Spleen (tissue), 7 donors: ENCODE measurements around the gene PNKD.

Experiments
- POLR2A ChIP-seq, 3 donors: fragments of 450-650 bp; IDR thresholded peaks; one replicate each; pipeline ENCODE4 v1.5.1; 2017; ENCODE audit warnings: antibody characterized with exemption in 3 of 3, mild to moderate bottlenecking in 1 of 3
- TF ChIP-seq, protein P1 (sequence below), 11 experiments: fragments of 200-600 bp in 7 of 11; fragments of 450-650 bp in 4 of 11; sonication (generic) in 4 of 11; IDR thresholded peaks in 8 of 11; conservative IDR thresholded peaks in 3 of 11; 1 replicate in 7 of 11; 2 replicates in 4 of 11; pipeline versions ENCODE4 v1.4.0 to v1.8.0; 2016 to 2021; ENCODE audit warnings: antibody characterized with exemption in 11 of 11, inconsistent platforms in 4 of 11, mild to moderate bottlenecking in 1 of 11
- donor health status: DM: no; HTN: no; CAD: no; lungs with moderate emphysema.
- donor health status: DM: no; HTN: no; CAD: no.
- donor health status: DM: no; HTN: no; CAD: no.

DNA sequence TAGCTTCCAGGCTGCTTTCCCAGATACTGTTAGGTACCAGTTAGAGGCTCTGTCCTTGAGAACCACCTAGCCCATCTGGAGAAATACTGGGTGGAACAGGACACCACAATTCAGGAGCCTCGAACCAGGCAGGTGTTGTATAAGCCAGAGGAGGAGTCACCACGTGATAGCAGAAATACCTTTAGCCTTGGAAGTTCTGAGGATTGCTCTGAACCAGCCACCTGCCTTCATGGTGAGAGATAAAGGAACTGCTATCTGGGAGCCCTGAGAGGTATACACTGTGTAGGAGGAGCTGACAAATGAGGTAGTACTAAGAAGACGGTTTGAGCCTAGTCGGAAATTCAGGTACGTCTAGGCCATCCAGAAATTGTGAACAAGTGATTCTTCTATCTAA lies 17.1 kb upstream of the PNKD start:
- no peak for TF ChIP-seq POLR2A (IDR thresholded peaks at IDR 0.05)
- TF ChIP-seq, protein P1, sequence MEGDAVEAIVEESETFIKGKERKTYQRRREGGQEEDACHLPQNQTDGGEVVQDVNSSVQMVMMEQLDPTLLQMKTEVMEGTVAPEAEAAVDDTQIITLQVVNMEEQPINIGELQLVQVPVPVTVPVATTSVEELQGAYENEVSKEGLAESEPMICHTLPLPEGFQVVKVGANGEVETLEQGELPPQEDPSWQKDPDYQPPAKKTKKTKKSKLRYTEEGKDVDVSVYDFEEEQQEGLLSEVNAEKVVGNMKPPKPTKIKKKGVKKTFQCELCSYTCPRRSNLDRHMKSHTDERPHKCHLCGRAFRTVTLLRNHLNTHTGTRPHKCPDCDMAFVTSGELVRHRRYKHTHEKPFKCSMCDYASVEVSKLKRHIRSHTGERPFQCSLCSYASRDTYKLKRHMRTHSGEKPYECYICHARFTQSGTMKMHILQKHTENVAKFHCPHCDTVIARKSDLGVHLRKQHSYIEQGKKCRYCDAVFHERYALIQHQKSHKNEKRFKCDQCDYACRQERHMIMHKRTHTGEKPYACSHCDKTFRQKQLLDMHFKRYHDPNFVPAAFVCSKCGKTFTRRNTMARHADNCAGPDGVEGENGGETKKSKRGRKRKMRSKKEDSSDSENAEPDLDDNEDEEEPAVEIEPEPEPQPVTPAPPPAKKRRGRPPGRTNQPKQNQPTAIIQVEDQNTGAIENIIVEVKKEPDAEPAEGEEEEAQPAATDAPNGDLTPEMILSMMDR (IDR thresholded peaks at IDR 0.05 in 8 of 11, conservative IDR thresholded peaks at IDR 0.05 in 3 of 11): no peak
